ENCODE results near the gene PTGIR.

PTGIR gene

DNA sequence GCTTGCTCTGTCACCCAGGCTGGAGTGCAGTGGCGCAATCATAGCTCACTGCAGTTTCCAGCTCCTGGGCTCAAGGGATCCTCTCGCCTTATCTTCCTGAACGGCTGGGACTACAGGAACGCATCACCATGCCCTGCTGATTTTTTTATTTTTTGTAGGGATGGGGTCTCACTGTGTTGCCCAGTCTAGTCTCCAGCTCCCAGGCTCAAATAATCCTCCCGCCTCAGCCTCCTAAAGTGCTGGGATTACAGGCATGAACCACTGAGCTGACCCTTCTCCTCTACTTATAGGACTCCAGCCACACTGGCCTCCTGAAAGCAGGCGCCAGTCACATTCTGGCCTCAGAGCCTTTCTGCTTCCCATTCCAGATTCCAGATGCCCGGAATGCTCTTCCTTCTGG is 25.6 kb upstream of the PTGIR start:
- Histone ChIP-seq H3K27me3 (ENCODE audit: control insufficient read depth, insufficient read depth, low read length) (no peaks in the 10 kb centered on the region), H3K36me3 (ENCODE audit: control insufficient read depth, insufficient read depth, low read length) (no peaks in the 10 kb centered on the region), H3K27ac (ENCODE audit: low read depth, low read length) (no peak overlapping the region), H3K4me3 (ENCODE audit: low read length) (no peak overlapping the region), H3K4me1 (ENCODE audit: control insufficient read depth, insufficient read depth, low read length) (peaks cover 16% of the 10 kb centered on the region), H3K9ac (ENCODE audit: low read length) (no peak overlapping the region)

DNA sequence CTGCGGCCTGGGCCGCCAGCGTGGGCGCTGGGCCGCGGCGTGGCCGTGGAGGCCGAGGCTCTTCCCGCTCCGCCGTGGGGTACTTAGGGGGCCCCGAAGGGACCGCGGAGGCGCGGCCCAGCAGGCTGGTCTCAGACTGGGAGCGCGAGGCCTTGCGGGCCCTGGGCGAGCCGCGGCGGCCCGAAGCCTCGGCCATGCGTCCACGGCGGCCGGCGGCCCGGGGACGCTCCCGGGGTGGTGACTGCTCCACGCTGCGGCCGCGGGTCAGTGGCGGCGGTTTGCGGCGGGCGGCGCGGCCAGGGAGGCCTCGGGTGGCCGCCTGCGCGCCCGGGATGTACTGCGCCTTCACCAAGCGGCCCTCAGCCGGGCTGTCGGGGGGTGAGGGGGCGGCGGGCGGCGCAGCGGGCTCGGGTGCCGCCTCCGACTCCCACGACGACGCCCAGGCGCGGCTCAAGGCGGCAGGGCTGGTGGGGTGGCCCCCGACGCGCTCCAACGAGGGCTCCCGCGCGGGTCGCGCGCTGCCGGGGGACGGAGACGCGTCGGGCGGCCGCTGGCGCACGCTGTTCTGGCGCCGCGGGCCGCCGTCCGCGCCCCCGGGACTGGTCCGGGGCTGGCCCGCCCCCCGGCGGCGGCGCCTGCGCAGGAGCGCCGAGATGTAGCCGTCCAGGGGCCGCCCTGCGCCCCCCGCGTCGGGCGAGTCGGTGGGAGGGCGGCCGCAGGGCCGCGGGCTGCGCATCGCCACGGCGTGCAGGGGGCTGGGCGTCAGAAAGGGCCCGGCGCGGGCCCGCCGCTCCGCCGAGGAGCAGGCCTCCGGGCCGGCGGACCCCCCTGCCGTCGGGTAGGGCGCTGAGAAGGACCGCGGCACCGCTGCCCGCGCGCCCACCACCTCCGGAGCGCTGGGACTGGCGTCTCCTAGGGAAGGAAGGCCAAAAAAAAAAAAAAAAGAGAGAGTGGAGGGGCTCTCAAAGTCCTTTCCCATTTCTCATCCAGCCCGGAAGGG is 24.4 kb upstream of the PTGIR start:
- peaks cover 12% of the 10 kb centered on the region for H3K4me1 ChIP-seq (ENCODE audit: control insufficient read depth, insufficient read depth, low read length)
- H3K27ac ChIP-seq (ENCODE audit: low read depth, low read length), result no peak overlapping the region
- H3K4me3 ChIP-seq (ENCODE audit: low read length), result no peak overlapping the region
- no peak overlapping the region for H3K9ac ChIP-seq (ENCODE audit: low read length)
- no peaks in the 10 kb centered on the region for H3K36me3 ChIP-seq (ENCODE audit: control insufficient read depth, insufficient read depth, low read length)
- no peaks in the 10 kb centered on the region for H3K27me3 ChIP-seq (ENCODE audit: control insufficient read depth, insufficient read depth, low read length)

DNA sequence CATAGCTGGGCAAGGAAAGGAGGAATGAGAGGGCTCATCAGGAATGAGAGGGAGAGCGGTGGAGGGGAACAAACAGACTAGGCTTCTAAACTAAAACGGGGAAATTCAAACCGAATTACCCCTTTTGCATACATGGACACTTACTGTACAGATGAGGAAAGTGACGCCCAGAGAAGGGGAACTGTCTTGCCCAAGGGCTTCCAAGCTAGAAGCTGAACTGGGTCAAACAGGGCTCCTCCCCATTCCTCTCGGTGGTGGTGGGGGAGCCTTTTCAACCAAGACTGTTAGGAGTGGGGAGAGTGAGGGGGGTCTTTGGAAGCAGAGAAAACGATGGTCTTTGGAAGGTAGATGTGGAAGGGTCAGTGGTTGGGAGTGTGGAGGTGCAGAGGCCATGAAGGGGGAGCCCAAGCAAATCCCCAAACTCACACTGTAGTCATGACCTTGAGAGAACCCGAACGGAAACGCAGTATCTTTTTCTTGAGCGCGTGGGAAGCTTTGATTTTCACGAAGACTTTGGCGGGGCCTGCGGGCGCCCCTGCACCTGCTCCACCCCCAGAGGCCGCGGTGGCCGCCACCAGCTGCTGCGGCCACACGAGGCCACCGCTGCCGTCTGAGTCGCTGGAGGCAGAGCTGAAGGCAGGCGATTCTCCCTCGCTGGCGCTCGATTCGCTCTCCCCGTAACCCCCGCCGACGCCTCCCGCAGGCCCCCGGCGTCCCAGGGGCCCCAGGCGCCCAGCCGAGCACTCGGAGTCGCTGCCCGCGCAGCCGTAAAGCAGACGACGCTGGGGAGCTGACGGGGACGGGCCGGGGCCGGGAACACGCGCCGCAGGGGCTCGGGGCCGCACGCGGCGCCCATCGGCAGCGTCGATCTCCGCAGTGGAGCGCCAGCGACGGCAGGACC is 23.4 kb upstream of the PTGIR start:
- Histone ChIP-seq H3K27me3 (ENCODE audit: control insufficient read depth, insufficient read depth, low read length) (no peaks in the 10 kb centered on the region), H3K27ac (ENCODE audit: low read depth, low read length) (no peak overlapping the region), H3K9ac (ENCODE audit: low read length) (no peak overlapping the region)

DNA sequence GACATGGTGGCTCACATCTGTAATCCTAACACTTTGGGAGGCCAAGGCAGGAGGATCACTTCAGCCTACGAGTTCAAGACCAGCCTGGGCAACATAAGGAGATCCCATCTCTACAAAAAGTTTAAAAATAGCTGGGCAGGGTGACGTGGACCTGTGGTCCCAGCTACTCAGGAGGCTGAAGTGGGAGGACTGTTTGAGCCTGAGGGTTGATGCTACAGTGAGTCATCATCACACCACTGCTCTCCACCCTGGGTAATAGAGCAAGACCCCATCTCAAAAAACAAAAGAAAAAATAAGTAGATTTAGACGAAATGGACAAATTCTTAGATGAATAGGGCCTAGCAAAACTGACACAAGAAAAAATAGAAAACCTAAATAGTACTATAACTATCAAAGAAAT is 21.5 kb upstream of the PTGIR start:
- peaks cover 2% of the 10 kb centered on the region for H3K4me1 ChIP-seq (ENCODE audit: control insufficient read depth, insufficient read depth, low read length)
- no peaks in the 10 kb centered on the region for H3K27me3 ChIP-seq (ENCODE audit: control insufficient read depth, insufficient read depth, low read length)
- no peak overlapping the region for H3K27ac ChIP-seq (ENCODE audit: low read depth, low read length)
- H3K36me3 ChIP-seq (ENCODE audit: control insufficient read depth, insufficient read depth, low read length), result no peaks in the 10 kb centered on the region
- H3K4me3 ChIP-seq (ENCODE audit: low read length), result no peak overlapping the region
- H3K9ac ChIP-seq (ENCODE audit: low read length), result no peak overlapping the region

More for the DNA sequence above, 23.4 kb upstream of the PTGIR start:
- H3K36me3 ChIP-seq (ENCODE audit: control insufficient read depth, insufficient read depth, low read length), result no peaks in the 10 kb centered on the region
- peaks cover 8% of the 10 kb centered on the region for H3K4me1 ChIP-seq (ENCODE audit: control insufficient read depth, insufficient read depth, low read length)
- no peak overlapping the region for H3K4me3 ChIP-seq (ENCODE audit: low read length)

DNA sequence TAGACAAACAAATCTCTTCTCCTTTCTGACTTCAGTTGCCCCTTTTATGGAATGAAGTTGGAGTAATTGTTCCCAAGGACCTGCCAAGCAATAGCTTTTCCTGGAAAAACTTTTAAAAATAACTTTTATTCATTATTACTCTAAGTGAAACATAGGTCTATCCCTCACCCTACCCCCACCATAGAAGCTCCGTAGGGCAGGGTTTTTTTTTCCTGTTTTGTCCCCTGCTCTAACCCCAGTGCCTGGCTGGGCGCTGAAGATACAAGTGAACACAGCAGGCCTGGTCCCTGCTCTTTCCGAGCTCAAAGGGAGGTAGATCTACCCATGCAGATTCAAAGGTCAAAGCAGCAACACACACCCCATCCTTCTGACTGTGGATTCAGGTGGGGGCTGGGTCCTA is 19.8 kb upstream of the PTGIR start:
- no peaks in the 10 kb centered on the region for H3K36me3 ChIP-seq (ENCODE audit: control insufficient read depth, insufficient read depth, low read length)
- no peak overlapping the region for H3K9ac ChIP-seq (ENCODE audit: low read length)
- peaks cover 5% of the 10 kb centered on the region for H3K4me1 ChIP-seq (ENCODE audit: control insufficient read depth, insufficient read depth, low read length)
- peaks cover 2% of the 10 kb centered on the region for H3K27me3 ChIP-seq (ENCODE audit: control insufficient read depth, insufficient read depth, low read length)
- H3K27ac ChIP-seq (ENCODE audit: low read depth, low read length), result peak overlapping the region; percentile 61
- no peak overlapping the region for H3K4me3 ChIP-seq (ENCODE audit: low read length)

DNA sequence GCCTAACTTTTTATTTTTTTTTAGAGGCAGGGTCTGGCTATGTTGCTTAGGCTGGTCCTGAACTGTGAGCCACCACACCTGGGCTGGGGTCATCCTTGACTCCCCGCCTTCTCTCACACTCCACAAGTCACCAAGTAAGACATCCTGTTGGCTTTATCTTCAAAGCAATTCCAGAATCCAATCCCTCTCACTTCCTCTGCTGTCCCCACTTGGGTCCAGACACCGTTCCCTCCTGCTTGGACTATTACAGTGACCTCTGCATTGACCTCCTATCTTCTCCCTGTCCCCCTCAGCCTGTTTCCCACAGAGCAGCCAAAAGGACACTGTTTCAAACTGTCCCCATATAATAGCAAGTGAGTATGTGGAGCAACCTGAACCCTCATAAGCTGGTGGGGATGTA is 15.8 kb upstream of the PTGIR start:
- no peak overlapping the region for H3K4me3 ChIP-seq (ENCODE audit: low read length)
- peaks cover 2% of the 10 kb centered on the region for H3K27me3 ChIP-seq (ENCODE audit: control insufficient read depth, insufficient read depth, low read length)
- peak overlapping the region; percentile 45 for H3K27ac ChIP-seq (ENCODE audit: low read depth, low read length)
- no peak overlapping the region for H3K9ac ChIP-seq (ENCODE audit: low read length)
- H3K36me3 ChIP-seq (ENCODE audit: control insufficient read depth, insufficient read depth, low read length), result no peaks in the 10 kb centered on the region
- peaks cover 9% of the 10 kb centered on the region for H3K4me1 ChIP-seq (ENCODE audit: control insufficient read depth, insufficient read depth, low read length)

DNA sequence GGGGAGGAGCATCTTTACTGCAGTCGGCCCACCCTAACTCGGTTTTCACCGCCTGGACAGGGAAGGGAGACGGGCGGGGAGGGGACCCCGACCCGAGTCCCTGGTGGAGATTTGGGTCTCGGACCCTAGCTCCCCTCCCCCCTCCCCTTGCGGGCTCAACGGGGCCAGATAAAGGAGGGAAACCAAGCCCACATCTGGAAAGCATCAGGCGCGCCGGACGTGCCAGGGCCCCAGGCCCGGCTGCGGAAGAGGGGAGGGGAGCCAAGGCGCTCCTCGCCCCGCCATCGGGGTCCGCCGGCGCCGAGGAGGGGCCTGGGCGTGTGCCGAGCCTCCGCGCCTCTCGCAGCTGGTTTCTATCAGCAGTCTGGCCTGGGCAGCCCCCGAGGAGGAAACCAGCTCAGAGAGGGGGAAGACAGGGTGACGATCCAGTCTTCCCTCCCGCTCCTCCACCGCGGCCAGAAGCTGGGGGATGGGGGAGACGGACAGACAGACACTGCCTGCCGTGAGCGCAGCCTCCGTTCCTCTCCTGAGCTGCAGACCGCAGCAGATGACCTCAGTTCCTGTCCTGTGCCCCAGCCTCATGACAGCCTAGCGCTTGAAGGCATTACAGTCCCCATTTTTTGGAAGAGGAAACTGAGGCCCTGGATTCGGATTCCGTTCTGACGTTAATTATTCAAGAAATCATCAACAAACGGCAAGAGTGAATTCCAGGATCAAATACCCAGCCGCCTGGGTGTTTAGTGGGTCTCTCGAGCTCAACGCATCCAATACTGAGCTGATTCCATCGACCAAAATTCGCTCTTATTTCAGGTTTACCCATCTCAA is 14.7 kb upstream of the PTGIR start:
- peak overlapping the region; percentile 24 for H3K9ac ChIP-seq (ENCODE audit: low read length)
- H3K36me3 ChIP-seq (ENCODE audit: control insufficient read depth, insufficient read depth, low read length), result no peaks in the 10 kb centered on the region
- H3K27ac ChIP-seq (ENCODE audit: low read depth, low read length), result peak overlapping the region; percentile 92
- peaks cover 8% of the 10 kb centered on the region for H3K4me1 ChIP-seq (ENCODE audit: control insufficient read depth, insufficient read depth, low read length)
- H3K27me3 ChIP-seq (ENCODE audit: control insufficient read depth, insufficient read depth, low read length), result peaks cover 2% of the 10 kb centered on the region
- H3K4me3 ChIP-seq (ENCODE audit: low read length), result peak overlapping the region; percentile 70

DNA sequence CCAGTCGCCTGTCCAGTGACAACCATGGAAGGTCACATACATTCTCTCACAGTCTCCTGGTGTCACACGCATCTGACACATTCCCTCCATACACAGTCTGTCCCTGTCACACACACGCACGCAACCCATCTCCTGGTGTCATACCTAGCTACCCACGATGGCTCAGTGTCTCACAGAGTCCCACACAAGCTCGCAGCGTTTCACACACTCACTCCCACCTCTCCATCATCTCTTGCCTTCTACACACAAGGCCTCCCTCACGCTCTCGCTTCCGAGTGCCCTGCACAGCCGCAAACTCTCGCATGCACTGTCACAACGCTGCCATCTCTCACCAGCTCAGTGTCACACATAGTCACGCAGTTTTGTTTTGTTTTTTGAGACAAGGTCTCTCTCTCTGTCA is 12.3 kb upstream of the PTGIR start:
- peaks cover 7% of the 10 kb centered on the region for H3K4me1 ChIP-seq (ENCODE audit: control insufficient read depth, insufficient read depth, low read length)
- peaks cover 9% of the 10 kb centered on the region for H3K27me3 ChIP-seq (ENCODE audit: control insufficient read depth, insufficient read depth, low read length)

DNA sequence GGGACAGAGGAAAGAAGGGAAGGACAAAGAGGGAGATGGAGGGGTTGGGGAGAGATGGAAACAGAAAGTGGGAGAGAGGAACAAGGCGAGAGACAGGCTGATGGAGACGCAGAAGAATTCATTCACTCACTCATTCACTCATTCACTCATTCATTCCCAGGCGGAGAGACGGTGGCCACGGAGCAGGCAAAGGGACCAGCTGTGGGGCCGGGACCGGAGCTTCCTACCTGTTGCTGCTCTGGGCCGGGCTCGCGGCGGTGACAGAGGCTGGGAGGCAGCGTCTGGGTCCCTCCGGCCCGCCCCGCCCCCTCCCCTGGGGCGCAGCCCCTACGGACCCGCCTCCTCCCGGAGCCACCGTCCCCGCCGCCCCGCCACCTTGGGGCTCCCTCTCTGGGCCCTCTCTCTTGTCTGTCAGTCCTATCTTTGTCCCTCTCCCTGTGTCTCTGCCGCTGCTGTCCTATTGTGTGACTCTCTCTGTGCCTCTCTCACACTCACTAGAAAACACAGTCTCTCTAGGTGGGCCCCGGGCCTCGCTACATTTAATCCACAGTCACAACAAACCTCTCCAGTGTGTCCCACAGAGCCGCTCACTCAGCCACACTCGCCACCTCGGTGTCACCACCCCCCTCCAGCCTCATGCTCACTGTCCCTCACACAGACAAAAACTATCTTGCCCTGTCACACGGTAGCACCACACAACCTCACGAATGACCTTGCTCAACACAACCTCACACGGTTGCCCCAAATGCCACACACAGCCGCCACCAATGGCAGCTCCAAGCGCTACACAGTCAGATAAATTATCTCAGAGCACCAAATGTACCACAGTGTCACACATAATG is 11.3 kb upstream of the PTGIR start, which contains the start of gene GNG8:
GNG8 (minus strand) TSS at position 283 of the 842 bp plus-strand sequence. CDS start 1,520 bp downstream, outside the sequence.
- Histone ChIP-seq H3K36me3 (ENCODE audit: control insufficient read depth, insufficient read depth, low read length) (no peaks in the 10 kb centered on the region), H3K27me3 (ENCODE audit: control insufficient read depth, insufficient read depth, low read length) (peaks cover 9% of the 10 kb centered on the region), H3K4me3 (ENCODE audit: low read length) (no peak within 1 kb of the TSS), H3K27ac (ENCODE audit: low read depth, low read length) (no peak within 1 kb of the TSS), H3K9ac (ENCODE audit: low read length) (no peak within 1 kb of the TSS), H3K4me1 (ENCODE audit: control insufficient read depth, insufficient read depth, low read length) (peaks cover 7% of the 10 kb centered on the region)

More for the DNA sequence above, 12.3 kb upstream of the PTGIR start:
- Histone ChIP-seq H3K27ac (ENCODE audit: low read depth, low read length) (no peak overlapping the region), H3K36me3 (ENCODE audit: control insufficient read depth, insufficient read depth, low read length) (no peaks in the 10 kb centered on the region), H3K4me3 (ENCODE audit: low read length) (no peak overlapping the region), H3K9ac (ENCODE audit: low read length) (no peak overlapping the region)

DNA sequence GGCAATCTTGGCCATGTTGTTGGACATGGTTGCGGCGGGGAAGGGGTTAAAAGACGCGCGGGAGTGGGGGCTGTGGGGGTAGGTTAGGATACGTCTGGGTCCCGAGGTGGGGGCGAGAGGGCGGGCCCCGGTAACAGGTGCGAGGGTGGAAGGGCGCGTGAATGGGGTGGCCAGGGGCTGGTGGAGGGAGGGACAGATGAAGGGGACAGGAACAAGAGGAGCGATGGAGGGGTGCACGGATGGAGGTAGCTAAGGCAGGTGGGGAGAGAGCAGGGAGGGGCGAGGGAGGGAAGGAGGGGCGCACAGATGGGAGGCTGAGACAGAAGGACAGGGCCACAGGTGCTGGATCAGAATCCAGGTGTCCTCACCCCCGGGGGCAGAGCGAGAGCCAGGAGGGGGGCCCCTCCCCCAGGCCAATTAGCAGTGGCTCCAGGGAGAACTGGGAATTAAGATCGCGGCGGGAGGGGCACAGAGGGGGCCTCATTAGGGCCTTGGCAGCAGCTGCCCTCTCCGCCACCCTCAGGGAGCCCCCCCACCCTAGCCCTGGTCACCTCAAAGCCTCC is 9.8 kb upstream of the PTGIR start:
- Histone ChIP-seq H3K27me3 (ENCODE audit: control insufficient read depth, insufficient read depth, low read length) (peaks cover 7% of the 10 kb centered on the region), H3K4me1 (ENCODE audit: control insufficient read depth, insufficient read depth, low read length) (peaks cover 4% of the 10 kb centered on the region), H3K9ac (ENCODE audit: low read length) (no peak overlapping the region), H3K4me3 (ENCODE audit: low read length) (no peak overlapping the region), H3K36me3 (ENCODE audit: control insufficient read depth, insufficient read depth, low read length) (no peaks in the 10 kb centered on the region), H3K27ac (ENCODE audit: low read depth, low read length) (no peak overlapping the region)

All from rectal smooth muscle tissue (tissue), 1 donor.